Ishikawa (cell line): Measurements from ENCODE around the gene HYCC1.

ENCODE experiments used
- CEBPB ChIP-seq: IDR thresholded peaks from 2 replicates; pipeline ENCODE4 v1.6.1; 2012
- CREB1 ChIP-seq: IDR thresholded peaks from 2 replicates; pipeline ENCODE4 v1.6.1; 2012; ENCODE audit warnings: low read depth
- EGR1 ChIP-seq: IDR thresholded peaks from 2 replicates; pipeline ENCODE4 v1.6.1; 2012
- EP300 ChIP-seq: IDR thresholded peaks from 2 replicates; pipeline ENCODE4 v1.6.1; 2012; ENCODE audit warnings: borderline replicate concordance
- FOXM1 ChIP-seq: IDR thresholded peaks from 2 replicates; pipeline ENCODE4 v1.6.1; 2012; ENCODE audit warnings: low read depth, borderline replicate concordance
- MAX ChIP-seq: IDR thresholded peaks from 2 replicates; pipeline ENCODE4 v1.6.1; 2012
- NFIC ChIP-seq: IDR thresholded peaks from 2 replicates; pipeline ENCODE4 v1.6.1; 2012
- RAD21 ChIP-seq: IDR thresholded peaks from 2 replicates; pipeline ENCODE4 v1.6.1; 2012; ENCODE audit warnings: low read depth
- REST ChIP-seq: IDR thresholded peaks from 2 replicates; pipeline ENCODE4 v1.6.1; 2012; ENCODE audit warnings: low read depth, mild to moderate bottlenecking
- TAF1 ChIP-seq: IDR thresholded peaks from 2 replicates; pipeline ENCODE4 v1.6.1; 2012; ENCODE audit warnings: low read depth, mild to moderate bottlenecking
- TCF12 ChIP-seq: IDR thresholded peaks from 2 replicates; pipeline ENCODE4 v1.6.1; 2012; ENCODE audit warnings: low read depth
- TEAD4 ChIP-seq: IDR thresholded peaks from 2 replicates; pipeline ENCODE4 v1.6.1; 2012
- YY1 ChIP-seq: IDR thresholded peaks from 2 replicates; pipeline ENCODE4 v1.6.1; 2012; ENCODE audit warnings: low read depth
- ZBTB7A ChIP-seq: IDR thresholded peaks from 2 replicates; pipeline ENCODE4 v1.6.1; 2012; ENCODE audit warnings: low read depth
- TF ChIP-seq, protein P1 (sequence below): IDR thresholded peaks from 2 replicates; pipeline ENCODE4 v1.6.1; 2012

HYCC1 gene

DNA sequence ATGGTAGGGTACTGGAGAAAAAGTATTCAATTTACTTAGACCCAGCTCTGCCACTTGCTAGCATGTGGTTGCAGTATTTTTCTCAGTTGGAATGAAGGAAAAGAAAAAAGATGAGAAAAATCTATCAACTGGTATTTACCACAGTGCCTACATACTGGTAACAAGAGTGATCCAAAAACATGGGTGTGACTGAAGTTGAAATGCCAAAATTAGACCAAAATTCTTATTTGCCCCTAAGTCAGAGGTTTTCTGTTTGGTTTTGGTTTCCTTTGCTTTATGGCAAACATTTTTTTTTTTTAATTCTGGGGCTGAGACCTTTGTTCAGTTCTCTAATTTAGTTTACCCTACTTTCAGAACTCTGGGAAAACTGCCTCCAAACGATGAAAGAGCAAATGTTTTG, 12.3 kb downstream of the HYCC1 start:
- TF ChIP-seq NFIC (no peak), MAX (no peak), REST (no peak), TAF1 (no peak), YY1 (no peak), FOXM1 (no peak), RAD21 (no peak), CREB1 (no peak), EGR1 (no peak), TEAD4 (no peak), TCF12 (no peak), EP300 (no peak), ZBTB7A (no peak), CEBPB (no peak)
- TF ChIP-seq, protein P1, sequence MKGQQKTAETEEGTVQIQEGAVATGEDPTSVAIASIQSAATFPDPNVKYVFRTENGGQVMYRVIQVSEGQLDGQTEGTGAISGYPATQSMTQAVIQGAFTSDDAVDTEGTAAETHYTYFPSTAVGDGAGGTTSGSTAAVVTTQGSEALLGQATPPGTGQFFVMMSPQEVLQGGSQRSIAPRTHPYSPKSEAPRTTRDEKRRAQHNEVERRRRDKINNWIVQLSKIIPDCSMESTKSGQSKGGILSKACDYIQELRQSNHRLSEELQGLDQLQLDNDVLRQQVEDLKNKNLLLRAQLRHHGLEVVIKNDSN: no peak

- TF ChIP-seq RAD21: no peak
- TF ChIP-seq FOXM1: no peak
- TF ChIP-seq MAX: no peak
- no peak for TF ChIP-seq NFIC
Observed at GRCh38 chr7:23000597-23001360, 13.2 kb downstream of the HYCC1 start.

GRCh38 chr7:22998519-22998896, 15.4 kb downstream of the HYCC1 start:
- TF ChIP-seq TEAD4 (no peak), ZBTB7A (no peak), FOXM1 (no peak), RAD21 (no peak), EP300 (no peak), NFIC (no peak), EGR1 (no peak), CEBPB (no peak), YY1 (no peak), MAX (no peak), REST (no peak), TCF12 (no peak), CREB1 (no peak), TAF1 (no peak)
- TF ChIP-seq, protein P1: no peak

- no peak for TF ChIP-seq NFIC
- TF ChIP-seq TCF12: no peak
- no peak for TF ChIP-seq CEBPB
- TF ChIP-seq CREB1: no peak
- no peak for TF ChIP-seq YY1
- TF ChIP-seq REST: no peak
- TF ChIP-seq TAF1: no peak
- no peak for TF ChIP-seq EGR1
- no peak for TF ChIP-seq MAX
- TF ChIP-seq ZBTB7A: no peak
- TF ChIP-seq FOXM1: no peak
- TF ChIP-seq EP300: no peak
- TF ChIP-seq RAD21: no peak
Observed at GRCh38 chr7:22997871-22998518, 15.9 kb downstream of the HYCC1 start.
